Body of pancreas (tissue), 4 donors: ENCODE measurements around the gene NUP210.

ENCODE experiments used
- POLR2A ChIP-seq, 3 donors: fragments of 450-650 bp; IDR thresholded peaks; one replicate each; pipeline ENCODE4 v1.6.1; 2016; ENCODE audit warnings: antibody characterized with exemption in 3 of 3, mild to moderate bottlenecking in 2 of 3
- TF ChIP-seq, protein P1 (sequence below), 7 experiments: fragments of 450-650 bp in 4 of 7; fragments of 200-600 bp in 3 of 7; sonication (generic) in 3 of 7; IDR thresholded peaks; one replicate each; pipeline ENCODE4 v1.5.1; 2016 to 2019; ENCODE audit warnings: antibody characterized with exemption in 7 of 7

DNA sequence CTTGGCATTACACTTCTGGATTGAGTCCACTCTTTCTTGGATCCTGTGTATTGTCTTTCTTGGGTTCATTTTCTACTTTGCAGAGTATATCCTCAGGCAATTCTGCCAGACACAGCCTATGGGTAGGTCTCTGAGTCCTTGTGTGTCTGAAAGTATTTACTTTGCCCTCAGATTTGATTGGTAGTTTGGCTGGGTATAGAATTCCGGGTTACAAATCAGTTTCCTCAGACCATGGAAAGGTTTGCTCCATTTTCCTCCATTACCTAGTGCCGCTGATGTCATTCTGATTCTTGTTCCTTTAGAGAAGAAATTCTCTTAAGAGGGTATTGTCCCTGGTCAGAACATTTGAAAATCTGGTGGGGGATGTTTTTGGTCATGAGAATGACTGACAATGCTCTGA, 133.2 kb downstream of the NUP210 start:
- TF ChIP-seq, protein P1, sequence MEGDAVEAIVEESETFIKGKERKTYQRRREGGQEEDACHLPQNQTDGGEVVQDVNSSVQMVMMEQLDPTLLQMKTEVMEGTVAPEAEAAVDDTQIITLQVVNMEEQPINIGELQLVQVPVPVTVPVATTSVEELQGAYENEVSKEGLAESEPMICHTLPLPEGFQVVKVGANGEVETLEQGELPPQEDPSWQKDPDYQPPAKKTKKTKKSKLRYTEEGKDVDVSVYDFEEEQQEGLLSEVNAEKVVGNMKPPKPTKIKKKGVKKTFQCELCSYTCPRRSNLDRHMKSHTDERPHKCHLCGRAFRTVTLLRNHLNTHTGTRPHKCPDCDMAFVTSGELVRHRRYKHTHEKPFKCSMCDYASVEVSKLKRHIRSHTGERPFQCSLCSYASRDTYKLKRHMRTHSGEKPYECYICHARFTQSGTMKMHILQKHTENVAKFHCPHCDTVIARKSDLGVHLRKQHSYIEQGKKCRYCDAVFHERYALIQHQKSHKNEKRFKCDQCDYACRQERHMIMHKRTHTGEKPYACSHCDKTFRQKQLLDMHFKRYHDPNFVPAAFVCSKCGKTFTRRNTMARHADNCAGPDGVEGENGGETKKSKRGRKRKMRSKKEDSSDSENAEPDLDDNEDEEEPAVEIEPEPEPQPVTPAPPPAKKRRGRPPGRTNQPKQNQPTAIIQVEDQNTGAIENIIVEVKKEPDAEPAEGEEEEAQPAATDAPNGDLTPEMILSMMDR (IDR thresholded peaks at IDR 0.05), result no peak
- TF ChIP-seq POLR2A (IDR thresholded peaks at IDR 0.05), result no peak
